Measurements from ENCODE around the gene CRK.

DNA sequence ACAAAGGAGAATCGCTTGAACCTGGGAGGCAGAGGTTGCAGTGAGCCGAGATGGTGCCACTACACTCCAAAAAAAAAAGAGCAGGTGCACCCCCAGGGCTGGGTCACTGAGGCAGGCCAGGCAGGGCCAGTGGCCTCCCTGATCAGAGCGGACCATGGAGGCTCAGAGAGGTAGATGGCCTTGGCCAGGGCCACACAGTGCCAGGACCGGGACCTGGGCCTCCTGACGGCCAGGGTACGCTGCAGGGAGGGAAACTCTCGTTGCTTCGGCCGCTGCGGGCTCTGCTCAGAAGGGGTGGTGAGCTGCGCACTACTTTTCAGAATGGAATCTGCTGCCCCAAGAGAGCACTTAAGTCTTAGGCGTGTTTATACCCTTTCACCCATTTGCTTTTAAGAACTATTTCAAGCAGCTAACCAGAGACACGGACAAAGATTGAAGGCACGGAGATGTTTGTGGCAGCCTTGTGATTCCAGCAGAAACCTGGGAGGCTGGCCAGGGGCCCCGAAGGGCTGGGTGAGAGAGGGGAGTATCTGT lies 19.4 kb upstream of the CRK start:
- no peak for TF ChIP-seq GATA3 (IDR thresholded peaks at IDR 0.05; ENCODE audit: low read depth, low read length)
- TF ChIP-seq GATA2 (IDR thresholded peaks at IDR 0.05; ENCODE audit: low read depth, low read length) = no peak
